GM21390 (cell line): ENCODE measurements around the gene NDC1.
A peak's percentile ranks its signal among the peaks of the same experiment; 100 is the strongest.
"Not testable (repeated sequence)": the region's sequence is repeated elsewhere in the genome, so short reads cannot be mapped to it uniquely, and the experiment has no call there.

Experiments used
- ATAC-seq: cut with Tn5 transposase; IDR thresholded peaks from one replicate; pipeline ENCODE4 v1.9.1; 2021; ENCODE audit not compliant: unreplicated experiment

The NDC1 gene

GRCh38 chr1:53837924-53838653 lies at the start of gene NDC1:
TSS of gene NDC1 (minus strand) at chr1:53838296. CDS start at chr1:53838261, 35 bp downstream.
- peak; percentile 78 for ATAC-seq

GRCh38 chr1:53883600-53883999 lies 45.5 kb upstream of the NDC1 start:
- not testable (repeated sequence) for ATAC-seq

- ATAC-seq, result not testable (repeated sequence)
Observed at GRCh38 chr1:53881853-53882252, 43.8 kb upstream of the NDC1 start.

GRCh38 chr1:53878492-53879105 lies 40.5 kb upstream of the NDC1 start:
- no peak for ATAC-seq

GRCh38 chr1:53875150-53875549 lies 37.1 kb upstream of the NDC1 start:
- not testable (repeated sequence) for ATAC-seq

GRCh38 chr1:53871773-53872484 lies 33.8 kb upstream of the NDC1 start:
- no peak for ATAC-seq

GRCh38 chr1:53871221-53871620 lies 33.1 kb upstream of the NDC1 start:
- ATAC-seq, result no peak

GRCh38 chr1:53869454-53870117 lies 31.5 kb upstream of the NDC1 start:
- no peak for ATAC-seq

- no peak for ATAC-seq
Observed at GRCh38 chr1:53868565-53868964, 30.5 kb upstream of the NDC1 start.

GRCh38 chr1:53862507-53862906 lies 24.4 kb upstream of the NDC1 start:
- no peak for ATAC-seq

- no peak for ATAC-seq
Observed at GRCh38 chr1:53860967-53861411, 22.9 kb upstream of the NDC1 start.

GRCh38 chr1:53851571-53852285 lies 13.6 kb upstream of the NDC1 start:
- ATAC-seq, result no peak

GRCh38 chr1:53850082-53850673 lies 12.1 kb upstream of the NDC1 start:
- no peak for ATAC-seq

GRCh38 chr1:53847980-53848379 lies 9.9 kb upstream of the NDC1 start:
- no peak for ATAC-seq

GRCh38 chr1:53842347-53842746 lies 4.3 kb upstream of the NDC1 start:
- ATAC-seq, result no peak

GRCh38 chr1:53838654-53838974 lies 518 bp upstream of the NDC1 start:
- ATAC-seq, result no peak

GRCh38 chr1:53837646-53837923 lies 511 bp downstream of the NDC1 start:
- ATAC-seq, result no peak

GRCh38 chr1:53835491-53835890 lies 2.6 kb downstream of the NDC1 start:
- ATAC-seq, result no peak

- no peak for ATAC-seq
Observed at GRCh38 chr1:53834776-53835175, 3.3 kb downstream of the NDC1 start.

GRCh38 chr1:53833393-53833792 lies 4.7 kb downstream of the NDC1 start:
- no peak for ATAC-seq

GRCh38 chr1:53826367-53826766 lies 11.7 kb downstream of the NDC1 start:
- ATAC-seq, result no peak
